Left lung (tissue), 10 donors: Measurements from ENCODE around the gene SESN3. TPM values are rescaled to one million over a fixed set of nuclear protein-coding genes. Genes with fewer than 3 reads are reported as not detected.
A peak's percentile ranks its signal among the peaks of the same experiment; 100 is the strongest.
"Not testable (repeated sequence)": the region's sequence is repeated elsewhere in the genome, so short reads cannot be mapped to it uniquely, and the experiment has no call there.

Experiments used
- ATAC-seq: fragments of 200-7000 bp; cut with Tn5 transposase; one replicate; pipeline ENCODE4 v1.9.1; 2020; ENCODE audit warnings: moderate library complexity
- DNase-seq, 4 donors: peaks; one replicate each; pipeline ENCODE4 v3.0.0-alpha.2; 2013 to 2020
- H3K27ac ChIP-seq, 2 donors: fragments of 200-600 bp; sonication (generic) in 1 of 2; one replicate each; pipeline versions ENCODE4 v1.5.0 to v1.8.0; 2020 to 2021
- H3K27me3 ChIP-seq, 2 donors: fragments of 200-600 bp; sonication (generic) in 1 of 2; one replicate each; pipeline versions ENCODE4 v1.5.0 to v1.8.0; 2020 to 2021
- H3K36me3 ChIP-seq, 2 donors: fragments of 200-600 bp; sonication (generic) in 1 of 2; one replicate each; pipeline versions ENCODE4 v1.5.0 to v1.8.0; 2020 to 2021
- H3K4me1 ChIP-seq, 2 donors: fragments of 200-600 bp; one replicate each; pipeline ENCODE4 v1.8.0; 2021
- H3K4me3 ChIP-seq, 2 donors: fragments of 200-600 bp; sonication (generic) in 1 of 2; one replicate each; pipeline versions ENCODE4 v1.5.0 to v1.8.0; 2020 to 2021; ENCODE audit warnings: mild to moderate bottlenecking in 1 of 2
- H3K9me3 ChIP-seq, 2 donors: fragments of 200-600 bp; sonication (generic) in 1 of 2; one replicate each; pipeline versions ENCODE4 v1.5.0 to v1.8.0; 2020 to 2021
- intact Hi-C, 2 donors: fragments of 100-400 bp; cut with DNase I; formaldehyde crosslinking; loops; one replicate each; pipeline versions ENCODE4 v1.11.2 to v1.14.2; 2022
- polyA plus RNA-seq, 6 donors: library from polyadenylated mRNA; unstranded; fragments of 120-200 nt; gene quantifications; one replicate each; pipeline ENCODE4 v1.2.1, GENCODE V29; 2013; ENCODE audit not compliant: insufficient read length in 6 of 6
- total RNA-seq, 2 donors: library from RNA; stranded (reverse); fragmentation: NEBNext Ultra II Directional; extraction: Animal tissue kit (Norgen Biotek cat#: 25700); gene quantifications; one replicate each; pipeline ENCODE4 v1.2.1, GENCODE V29; 2021
- TF ChIP-seq, protein P1 (sequence below), 2 donors: fragments of 200-600 bp; sonication (generic) in 1 of 2; IDR thresholded peaks; one replicate each; pipeline versions ENCODE4 v1.5.0 to v1.8.0; 2021; ENCODE audit warnings: antibody characterized with exemption in 2 of 2
- donor health status: DM: no; HTN: yes; CAD: no.
- donor health status: DM: no; HTN: no; CAD: no.

Gene SESN3
- total and polyA plus RNA-seq, 8 donors: 45.0 to 87.8 (median 72.5) TPM

DNA sequence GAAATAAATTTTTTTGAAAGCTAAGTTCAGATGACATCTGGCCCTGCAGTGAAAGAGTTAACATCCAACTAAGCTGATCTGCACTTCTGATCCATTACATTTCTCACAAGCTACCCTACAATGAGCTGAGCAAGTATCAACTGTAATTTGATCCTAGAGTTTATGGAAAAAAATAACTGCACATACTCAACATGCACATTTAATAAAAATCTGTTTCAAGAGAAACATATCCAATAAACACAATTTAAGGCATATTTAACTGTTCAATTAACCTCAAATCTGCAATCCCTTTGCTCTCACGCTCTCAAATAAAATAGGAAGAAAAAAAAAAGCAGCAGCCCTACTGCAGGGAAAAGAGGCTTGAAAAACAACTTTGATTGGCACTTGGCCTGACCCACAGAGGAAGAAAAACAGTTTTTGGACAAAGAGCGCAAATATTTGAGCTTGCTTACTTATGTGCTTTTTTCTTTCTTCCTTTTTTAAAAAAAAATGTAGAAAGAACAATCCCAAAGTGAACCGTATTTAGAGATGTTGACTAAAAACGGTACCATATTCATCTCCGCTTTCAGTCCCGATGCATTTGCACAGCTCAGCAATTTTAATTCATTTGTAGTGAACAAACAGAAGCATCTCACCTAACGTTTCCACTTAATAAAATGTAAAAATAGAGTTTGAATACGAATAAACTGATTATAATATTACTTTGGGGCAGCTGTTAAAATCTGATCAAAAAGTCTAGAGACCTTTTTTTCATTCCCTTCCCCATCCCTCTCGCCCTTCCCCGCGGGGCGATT is 1.6 kb downstream of the SESN3 start:
- peaks cover 0 to 35% of the 10 kb centered on the region in 2 donors for H3K4me1 ChIP-seq
- intact Hi-C loops: no loop called here
- TF ChIP-seq, protein P1, sequence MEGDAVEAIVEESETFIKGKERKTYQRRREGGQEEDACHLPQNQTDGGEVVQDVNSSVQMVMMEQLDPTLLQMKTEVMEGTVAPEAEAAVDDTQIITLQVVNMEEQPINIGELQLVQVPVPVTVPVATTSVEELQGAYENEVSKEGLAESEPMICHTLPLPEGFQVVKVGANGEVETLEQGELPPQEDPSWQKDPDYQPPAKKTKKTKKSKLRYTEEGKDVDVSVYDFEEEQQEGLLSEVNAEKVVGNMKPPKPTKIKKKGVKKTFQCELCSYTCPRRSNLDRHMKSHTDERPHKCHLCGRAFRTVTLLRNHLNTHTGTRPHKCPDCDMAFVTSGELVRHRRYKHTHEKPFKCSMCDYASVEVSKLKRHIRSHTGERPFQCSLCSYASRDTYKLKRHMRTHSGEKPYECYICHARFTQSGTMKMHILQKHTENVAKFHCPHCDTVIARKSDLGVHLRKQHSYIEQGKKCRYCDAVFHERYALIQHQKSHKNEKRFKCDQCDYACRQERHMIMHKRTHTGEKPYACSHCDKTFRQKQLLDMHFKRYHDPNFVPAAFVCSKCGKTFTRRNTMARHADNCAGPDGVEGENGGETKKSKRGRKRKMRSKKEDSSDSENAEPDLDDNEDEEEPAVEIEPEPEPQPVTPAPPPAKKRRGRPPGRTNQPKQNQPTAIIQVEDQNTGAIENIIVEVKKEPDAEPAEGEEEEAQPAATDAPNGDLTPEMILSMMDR (IDR thresholded peaks at IDR 0.05): no peak
- no peaks in the 10 kb centered on the region for H3K36me3 ChIP-seq
- ATAC-seq (no peak), DNase-seq (peak in 3 of 4 donors; percentile 50 to 72 (median 55))
- peak overlapping the region; percentile 59 to 87 for H3K4me3 ChIP-seq
- peak overlapping the region; percentile 14 to 83 for H3K27ac ChIP-seq
- no peaks in the 10 kb centered on the region for H3K9me3 ChIP-seq
- H3K27me3 ChIP-seq: no peaks in the 10 kb centered on the region

DNA sequence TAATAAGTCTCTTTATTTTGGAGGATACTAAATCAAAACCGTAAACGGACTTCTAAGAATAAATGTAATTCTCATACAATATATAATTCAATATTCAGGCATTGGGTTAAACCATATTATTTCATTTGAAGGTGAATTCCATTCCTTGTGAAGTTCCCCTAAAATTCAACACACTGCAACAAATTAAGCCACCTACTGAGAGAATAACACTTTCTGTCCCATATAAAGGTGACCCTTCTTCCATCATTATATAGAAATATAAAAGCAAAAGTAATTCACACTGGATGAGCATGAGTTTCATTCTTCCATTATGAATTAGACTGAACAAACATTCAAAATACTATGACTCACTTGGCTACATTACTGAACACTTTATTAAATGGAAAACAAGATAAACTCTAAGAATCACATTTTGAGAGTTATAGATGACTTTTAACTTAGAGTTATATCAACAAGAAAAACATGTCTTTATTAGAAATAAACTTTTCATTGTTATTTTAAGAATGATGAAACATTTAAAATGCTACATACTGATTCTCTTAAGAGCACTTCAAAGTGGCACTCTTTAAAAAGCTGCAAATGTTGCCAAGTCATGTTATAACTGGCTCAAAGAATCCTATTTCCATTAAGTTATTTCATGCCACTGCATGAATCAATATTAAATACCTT is 2.8 kb downstream of the SESN3 start:
- TF ChIP-seq, protein P1 (IDR thresholded peaks at IDR 0.05): no peak
- Histone ChIP-seq H3K27ac (peak overlapping the region; percentile 2 to 40), H3K4me1 (peaks cover 0 to 35% of the 10 kb centered on the region in 2 donors), H3K9me3 (no peaks in the 10 kb centered on the region), H3K36me3 (no peaks in the 10 kb centered on the region), H3K27me3 (no peaks in the 10 kb centered on the region), H3K4me3 (no peak overlapping the region)
- ATAC-seq (no peak), DNase-seq (no peak)
- intact Hi-C loops: no loop called here

GRCh38 chr11:95227060-95227459 is 3.9 kb downstream of the SESN3 start:
- H3K27me3 ChIP-seq, DNase-seq, intact Hi-C loops, H3K36me3 ChIP-seq, H3K9me3 ChIP-seq, H3K27ac ChIP-seq, H3K4me3 ChIP-seq, ATAC-seq: not testable (repeated sequence)
- peaks cover 0 to 24% of the 10 kb centered on the region in 2 donors for H3K4me1 ChIP-seq

- H3K9me3 ChIP-seq: no peaks in the 10 kb centered on the region
These were observed 8.2 kb downstream of the SESN3 start for GRCh38 chr11:95222817-95223216.

GRCh38 chr11:95219599-95219998 is 11.4 kb downstream of the SESN3 start:
- DNase-seq (no peak), ATAC-seq (no peak)
- Histone ChIP-seq H3K9me3 (no peaks in the 10 kb centered on the region), H3K36me3 (no peaks in the 10 kb centered on the region), H3K27me3 (no peaks in the 10 kb centered on the region), H3K4me3 (no peak overlapping the region), H3K4me1 (no peaks in the 10 kb centered on the region), H3K27ac (no peak overlapping the region)
- intact Hi-C loops: no loop called here
- TF ChIP-seq, protein P1 (IDR thresholded peaks at IDR 0.05): no peak

More at GRCh38 chr11:95222817-95223216, 8.2 kb downstream of the SESN3 start:
- Histone ChIP-seq H3K4me1 (no peaks in the 10 kb centered on the region), H3K36me3 (no peaks in the 10 kb centered on the region), H3K27me3 (no peaks in the 10 kb centered on the region), H3K27ac (no peak overlapping the region), H3K4me3 (no peak overlapping the region)
- ATAC-seq (no peak), DNase-seq (no peak)
- intact Hi-C loops: no loop called here
- TF ChIP-seq, protein P1 (IDR thresholded peaks at IDR 0.05): no peak
